ENCODE measurements around the gene MALAT1. TPM values are rescaled to one million over a fixed set of nuclear protein-coding genes. Genes with fewer than 3 reads are reported as not detected.
A peak's percentile ranks its signal among the peaks of the same experiment; 100 is the strongest.

The MALAT1 gene
- total RNA-seq, 2 experiments from 2014 or later, result 3,446 to 5,974 TPM

DNA sequence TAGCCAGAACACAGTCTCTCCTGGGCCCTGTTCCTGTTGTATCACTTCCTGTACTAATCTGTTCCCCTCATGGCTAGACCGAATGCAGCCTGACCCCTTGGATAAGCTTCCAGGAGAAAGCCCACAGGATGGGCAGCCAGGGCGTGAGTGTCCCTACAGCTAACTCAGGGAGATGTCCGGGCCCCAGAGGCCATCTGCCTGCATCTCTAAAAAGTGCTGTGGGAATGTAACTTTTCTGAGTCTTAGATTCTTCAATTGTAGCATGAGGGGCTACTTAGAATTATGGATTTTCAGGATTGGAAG is 7.7 kb upstream of the MALAT1 start:
- CTCF ChIA-PET (ENCODE audit: unreplicated experiment), result interaction anchor here (3.1 kb wide), 1 partner anchor 12 kb away, joined by 15 read pairs; no protein-coding TSS in a partner anchor
- POLR2A ChIA-PET, result interaction anchor here (0.6 to 11.1 kb wide), 7 partner anchors 9 to 71 kb away, joined by 3 to 199 read pairs (median 17); partner anchors contain the start of genes MALAT1 and NEAT1
- no peak overlapping the region for H3K4me3 ChIP-seq (ENCODE audit: low read depth, low read length, poor library complexity, severe bottlenecking)
- H3K79me2 ChIP-seq (ENCODE audit: insufficient read depth, low read depth, low read length), result peaks cover 14% of the 10 kb centered on the region; the same call in 1 of the 2 replicates
- peak overlapping the region; percentile 61 for H3K4me2 ChIP-seq (ENCODE audit: low read length)
- H3K36me3 ChIP-seq (ENCODE audit: insufficient read depth, low read length), result no peaks in the 10 kb centered on the region
- BruUV-seq (replicated peaks), result no TSS peak
- H3K27ac ChIP-seq (ENCODE audit: low read depth, low read length, poor library complexity, severe bottlenecking), result peak overlapping the region; percentile 81
- no peaks in the 10 kb centered on the region for H4K20me1 ChIP-seq (ENCODE audit: insufficient read depth, low read length)
- no peak for DNase-seq (ENCODE audit: low spot score)
- TF ChIP-seq, protein P1, sequence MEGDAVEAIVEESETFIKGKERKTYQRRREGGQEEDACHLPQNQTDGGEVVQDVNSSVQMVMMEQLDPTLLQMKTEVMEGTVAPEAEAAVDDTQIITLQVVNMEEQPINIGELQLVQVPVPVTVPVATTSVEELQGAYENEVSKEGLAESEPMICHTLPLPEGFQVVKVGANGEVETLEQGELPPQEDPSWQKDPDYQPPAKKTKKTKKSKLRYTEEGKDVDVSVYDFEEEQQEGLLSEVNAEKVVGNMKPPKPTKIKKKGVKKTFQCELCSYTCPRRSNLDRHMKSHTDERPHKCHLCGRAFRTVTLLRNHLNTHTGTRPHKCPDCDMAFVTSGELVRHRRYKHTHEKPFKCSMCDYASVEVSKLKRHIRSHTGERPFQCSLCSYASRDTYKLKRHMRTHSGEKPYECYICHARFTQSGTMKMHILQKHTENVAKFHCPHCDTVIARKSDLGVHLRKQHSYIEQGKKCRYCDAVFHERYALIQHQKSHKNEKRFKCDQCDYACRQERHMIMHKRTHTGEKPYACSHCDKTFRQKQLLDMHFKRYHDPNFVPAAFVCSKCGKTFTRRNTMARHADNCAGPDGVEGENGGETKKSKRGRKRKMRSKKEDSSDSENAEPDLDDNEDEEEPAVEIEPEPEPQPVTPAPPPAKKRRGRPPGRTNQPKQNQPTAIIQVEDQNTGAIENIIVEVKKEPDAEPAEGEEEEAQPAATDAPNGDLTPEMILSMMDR (conservative IDR thresholded peaks at IDR 0.05; ENCODE audit: low read length), result no peak
- no peak for TF ChIP-seq EZH2phosphoT487 (IDR thresholded peaks at IDR 0.05; ENCODE audit: borderline replicate concordance, low read depth, low read length)
- H3K4me1 ChIP-seq (ENCODE audit: insufficient read depth, low read length, poor library complexity, severe bottlenecking), result peaks cover 93% of the 10 kb centered on the region
- H3K9me3 ChIP-seq (ENCODE audit: low read length), result no peaks in the 10 kb centered on the region
- no peaks in the 10 kb centered on the region for H3K9me2 ChIP-seq (ENCODE audit: insufficient read depth, low read length)
- intact Hi-C loops (cut with micrococcal nuclease; ENCODE audit: unreplicated experiment), result no loop called here
- H2AFZ ChIP-seq (ENCODE audit: low read length), result peak overlapping the region; percentile 73; the same call in 1 of the 2 replicates

DNA sequence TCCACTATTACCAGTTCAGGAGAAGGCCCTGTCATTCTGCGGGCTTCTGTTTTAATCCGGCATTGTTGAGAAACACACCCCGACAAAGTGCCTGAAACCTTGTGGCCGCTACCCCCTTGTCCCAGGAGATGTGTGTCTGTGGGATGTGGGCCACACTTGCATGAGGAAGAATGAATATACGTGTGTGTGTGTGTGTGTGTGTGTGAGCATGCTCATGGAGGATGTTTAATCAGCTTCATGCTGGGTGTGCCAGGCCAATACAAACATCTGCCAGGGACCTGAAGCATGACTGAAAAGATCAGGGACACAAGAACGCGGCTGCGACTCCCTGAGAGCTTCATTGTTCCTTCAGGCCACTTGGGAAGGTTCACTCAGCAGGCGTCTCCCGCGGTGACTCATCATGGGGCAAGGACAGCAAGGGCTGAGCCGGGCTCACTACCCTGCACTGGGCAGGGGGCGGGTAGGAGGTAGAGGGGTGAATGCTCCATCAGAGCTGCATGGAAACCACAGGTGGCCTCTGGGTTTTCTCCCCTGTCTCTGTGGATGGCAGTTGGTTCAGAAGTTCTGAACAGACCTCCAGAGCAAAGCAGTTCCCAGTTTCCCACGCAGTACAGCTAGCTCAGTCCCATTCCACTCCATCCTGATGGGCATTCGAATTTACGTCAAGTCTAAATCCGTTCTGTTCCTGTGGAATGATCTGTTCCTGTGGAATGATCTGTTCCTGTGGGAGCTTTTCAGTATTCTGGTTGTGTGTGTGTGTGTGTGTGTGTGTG is 7.0 kb upstream of the MALAT1 start:
- BruUV-seq (replicated peaks), result no TSS peak
- Histone ChIP-seq H4K20me1 (ENCODE audit: insufficient read depth, low read length) (no peaks in the 10 kb centered on the region), H3K27ac (ENCODE audit: low read depth, low read length, poor library complexity, severe bottlenecking) (peak overlapping the region; percentile 81), H3K4me3 (ENCODE audit: low read depth, low read length, poor library complexity, severe bottlenecking) (peak overlapping the region; percentile 6), H3K9me2 (ENCODE audit: insufficient read depth, low read length) (no peaks in the 10 kb centered on the region), H3K36me3 (ENCODE audit: insufficient read depth, low read length) (no peaks in the 10 kb centered on the region), H3K4me1 (ENCODE audit: insufficient read depth, low read length, poor library complexity, severe bottlenecking) (peaks cover 96% of the 10 kb centered on the region), H3K4me2 (ENCODE audit: low read length) (peak overlapping the region; percentile 61), H3K79me2 (ENCODE audit: insufficient read depth, low read depth, low read length) (peaks cover 20% of the 10 kb centered on the region; the same call in 1 of the 2 replicates), H3K9me3 (ENCODE audit: low read length) (no peaks in the 10 kb centered on the region), H2AFZ (ENCODE audit: low read length) (peak overlapping the region; percentile 73; the same call in 1 of the 2 replicates)
- peak; percentile 64 for DNase-seq (ENCODE audit: low spot score)
- CTCF ChIA-PET (ENCODE audit: unreplicated experiment), result interaction anchor here (3.1 kb wide), 1 partner anchor 13 kb away, joined by 15 read pairs; no protein-coding TSS in a partner anchor
- POLR2A ChIA-PET, result interaction anchor here (0.6 to 11.1 kb wide), 9 partner anchors 8 to 110 kb away, joined by 3 to 199 read pairs (median 6); partner anchors contain the start of genes MALAT1 and NEAT1
- intact Hi-C loops (cut with micrococcal nuclease; ENCODE audit: unreplicated experiment), result no loop called here
- no peak for TF ChIP-seq EZH2phosphoT487 (IDR thresholded peaks at IDR 0.05; ENCODE audit: borderline replicate concordance, low read depth, low read length)
- TF ChIP-seq, protein P1 (conservative IDR thresholded peaks at IDR 0.05; ENCODE audit: low read length), result no peak

DNA sequence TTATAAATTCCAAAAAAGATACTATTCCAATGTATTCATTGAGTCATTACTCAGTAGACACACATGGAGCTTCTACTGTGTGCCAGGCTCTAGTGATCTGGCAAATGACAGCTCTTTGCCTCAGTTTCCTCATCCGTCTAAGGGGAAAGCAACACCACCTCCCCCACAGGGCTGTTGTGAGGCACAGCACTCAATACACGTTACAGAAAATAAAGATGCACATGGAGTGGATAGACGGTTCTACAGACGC is 6.5 kb upstream of the MALAT1 start:
- no peaks in the 10 kb centered on the region for H3K9me2 ChIP-seq (ENCODE audit: insufficient read depth, low read length)
- peak overlapping the region; percentile 42 for H3K4me3 ChIP-seq (ENCODE audit: low read depth, low read length, poor library complexity, severe bottlenecking)
- H2AFZ ChIP-seq (ENCODE audit: low read length), result peak overlapping the region; percentile 73; the same call in 1 of the 2 replicates
- H4K20me1 ChIP-seq (ENCODE audit: insufficient read depth, low read length), result no peaks in the 10 kb centered on the region
- H3K4me1 ChIP-seq (ENCODE audit: insufficient read depth, low read length, poor library complexity, severe bottlenecking), result peaks cover 95% of the 10 kb centered on the region
- H3K79me2 ChIP-seq (ENCODE audit: insufficient read depth, low read depth, low read length), result peaks cover 24% of the 10 kb centered on the region; the same call in 1 of the 2 replicates
- TF ChIP-seq EZH2phosphoT487 (IDR thresholded peaks at IDR 0.05; ENCODE audit: borderline replicate concordance, low read depth, low read length), result no peak
- no peaks in the 10 kb centered on the region for H3K9me3 ChIP-seq (ENCODE audit: low read length)
- DNase-seq (ENCODE audit: low spot score), result no peak
- ChIA-PET POLR2A (interaction anchor here (0.8 to 11.1 kb wide), 8 partner anchors 7 to 111 kb away, joined by 3 to 199 read pairs (median 12); partner anchors contain the start of gene MALAT1), CTCF (ENCODE audit: unreplicated experiment) (interaction anchor here (3.1 kb wide), 1 partner anchor 14 kb away, joined by 15 read pairs; no protein-coding TSS in a partner anchor)
- peak overlapping the region; percentile 81 for H3K27ac ChIP-seq (ENCODE audit: low read depth, low read length, poor library complexity, severe bottlenecking)
- no peaks in the 10 kb centered on the region for H3K36me3 ChIP-seq (ENCODE audit: insufficient read depth, low read length)
- BruUV-seq (replicated peaks), result no TSS peak
- H3K4me2 ChIP-seq (ENCODE audit: low read length), result peak overlapping the region; percentile 61
- intact Hi-C loops (cut with micrococcal nuclease; ENCODE audit: unreplicated experiment), result no loop called here

Data from OCI-LY7 (cell line).